ENCODE results near the gene HLF. TPM values are rescaled to one million over a fixed set of nuclear protein-coding genes. Genes with fewer than 3 reads are reported as not detected.

Gene HLF, protein sequence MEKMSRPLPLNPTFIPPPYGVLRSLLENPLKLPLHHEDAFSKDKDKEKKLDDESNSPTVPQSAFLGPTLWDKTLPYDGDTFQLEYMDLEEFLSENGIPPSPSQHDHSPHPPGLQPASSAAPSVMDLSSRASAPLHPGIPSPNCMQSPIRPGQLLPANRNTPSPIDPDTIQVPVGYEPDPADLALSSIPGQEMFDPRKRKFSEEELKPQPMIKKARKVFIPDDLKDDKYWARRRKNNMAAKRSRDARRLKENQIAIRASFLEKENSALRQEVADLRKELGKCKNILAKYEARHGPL
- 0.10 and 0.69 TPM in 2 replicates for total RNA-seq

DNA sequence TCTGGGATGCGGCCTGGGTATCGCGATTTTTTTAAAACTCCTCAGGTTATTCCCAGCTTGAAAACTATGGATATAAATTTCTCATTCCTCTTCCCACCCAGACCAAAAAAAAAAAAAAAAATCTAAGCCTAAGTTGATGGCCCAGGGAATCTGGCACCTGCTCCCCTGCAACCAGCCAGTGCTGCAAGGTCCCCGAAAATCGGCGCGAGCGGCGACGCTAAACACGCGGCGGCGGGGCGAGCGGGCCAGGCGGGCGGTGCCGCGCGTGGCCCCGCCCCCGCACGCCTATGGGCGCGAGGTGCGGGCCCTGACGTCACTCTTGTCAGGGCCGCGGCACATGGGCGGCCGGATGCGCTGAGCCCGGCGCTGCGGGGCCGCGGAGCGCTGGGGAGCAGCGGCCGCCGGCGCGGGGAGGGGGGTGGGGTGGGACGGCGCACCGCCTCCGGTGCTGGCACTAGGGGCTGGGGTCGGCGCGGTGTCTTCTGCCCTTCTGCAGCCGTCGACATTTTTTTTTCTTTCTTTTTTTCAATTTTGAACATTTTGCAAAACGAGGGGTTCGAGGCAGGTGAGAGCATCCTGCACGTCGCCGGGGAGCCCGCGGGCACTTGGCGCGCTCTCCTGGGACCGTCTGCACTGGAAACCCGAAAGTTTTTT, at the start of gene HLF:
TSS of gene HLF (plus strand) at position 316 of the 654 bp plus-strand sequence. CDS start 525 bp downstream, outside the sequence.
- ChIA-PET POLR2A (interaction anchor here (1.9 kb wide), 1 partner anchor 27 kb away, joined by 7 read pairs; no protein-coding TSS in a partner anchor), CTCF (interaction anchor here (0.8 kb wide), 1 partner anchor 172 kb away, joined by 3 read pairs; no protein-coding TSS in a partner anchor)
- Mint-ChIP-seq H3K27ac (no peak within 1 kb of the TSS), H3K4me1 (peaks cover 22% of the 10 kb centered on the region), H3K36me3 (ENCODE audit: low read depth) (no peaks in the 10 kb centered on the region), H3K27me3 (peaks cover 80% of the 10 kb centered on the region), H3K9me3 (peaks cover 8% of the 10 kb centered on the region), H3K4me3 (peak within 1 kb of the TSS; percentile 64)
- peak; percentile 96 for ATAC-seq (ENCODE audit: low read depth)
- DNase-seq: peak; percentile 60
- intact Hi-C loops (cut with micrococcal nuclease): loop anchor here (1.0 to 10.0 kb wide), 3 partner anchors 26 to 490 kb away; partner anchors contain the start of genes COX11, PCTP and STXBP4
- TF ChIP-seq, protein P1, sequence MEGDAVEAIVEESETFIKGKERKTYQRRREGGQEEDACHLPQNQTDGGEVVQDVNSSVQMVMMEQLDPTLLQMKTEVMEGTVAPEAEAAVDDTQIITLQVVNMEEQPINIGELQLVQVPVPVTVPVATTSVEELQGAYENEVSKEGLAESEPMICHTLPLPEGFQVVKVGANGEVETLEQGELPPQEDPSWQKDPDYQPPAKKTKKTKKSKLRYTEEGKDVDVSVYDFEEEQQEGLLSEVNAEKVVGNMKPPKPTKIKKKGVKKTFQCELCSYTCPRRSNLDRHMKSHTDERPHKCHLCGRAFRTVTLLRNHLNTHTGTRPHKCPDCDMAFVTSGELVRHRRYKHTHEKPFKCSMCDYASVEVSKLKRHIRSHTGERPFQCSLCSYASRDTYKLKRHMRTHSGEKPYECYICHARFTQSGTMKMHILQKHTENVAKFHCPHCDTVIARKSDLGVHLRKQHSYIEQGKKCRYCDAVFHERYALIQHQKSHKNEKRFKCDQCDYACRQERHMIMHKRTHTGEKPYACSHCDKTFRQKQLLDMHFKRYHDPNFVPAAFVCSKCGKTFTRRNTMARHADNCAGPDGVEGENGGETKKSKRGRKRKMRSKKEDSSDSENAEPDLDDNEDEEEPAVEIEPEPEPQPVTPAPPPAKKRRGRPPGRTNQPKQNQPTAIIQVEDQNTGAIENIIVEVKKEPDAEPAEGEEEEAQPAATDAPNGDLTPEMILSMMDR (IDR thresholded peaks at IDR 0.05): no peak

DNA sequence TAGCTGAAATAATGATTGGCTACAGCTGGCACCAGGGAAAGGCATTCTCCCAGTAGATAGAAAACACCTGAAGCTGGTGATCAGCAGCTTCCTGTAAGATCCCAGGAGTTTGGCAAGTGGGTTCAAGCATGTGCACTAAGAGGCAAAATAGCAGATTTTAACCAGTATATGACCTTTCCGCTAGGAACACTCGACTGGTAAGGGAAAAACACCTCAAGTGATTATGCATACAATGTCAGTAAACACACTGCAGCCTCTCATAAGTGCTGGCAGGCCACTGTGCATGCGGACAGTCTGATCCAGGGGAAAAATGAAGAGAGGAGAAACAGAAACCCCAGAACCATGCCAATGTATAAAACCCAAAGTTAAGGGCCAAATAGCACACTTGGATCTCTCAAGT, 49.0 kb upstream of the HLF start:
- no peaks in the 10 kb centered on the region for H3K36me3 Mint-ChIP-seq (ENCODE audit: low read depth)
- ATAC-seq (ENCODE audit: low read depth) (no peak), DNase-seq (no peak)
- POLR2A ChIA-PET: no interaction called here
- peaks cover 12% of the 10 kb centered on the region for H3K27me3 Mint-ChIP-seq
- intact Hi-C loops (cut with micrococcal nuclease): no loop called here
- TF ChIP-seq, protein P1 (IDR thresholded peaks at IDR 0.05): no peak
- H3K27ac Mint-ChIP-seq: no peak overlapping the region
- H3K4me1 Mint-ChIP-seq: no peaks in the 10 kb centered on the region
- H3K4me3 Mint-ChIP-seq: no peak overlapping the region
- CTCF ChIA-PET: no interaction called here
- H3K9me3 Mint-ChIP-seq: no peaks in the 10 kb centered on the region

DNA sequence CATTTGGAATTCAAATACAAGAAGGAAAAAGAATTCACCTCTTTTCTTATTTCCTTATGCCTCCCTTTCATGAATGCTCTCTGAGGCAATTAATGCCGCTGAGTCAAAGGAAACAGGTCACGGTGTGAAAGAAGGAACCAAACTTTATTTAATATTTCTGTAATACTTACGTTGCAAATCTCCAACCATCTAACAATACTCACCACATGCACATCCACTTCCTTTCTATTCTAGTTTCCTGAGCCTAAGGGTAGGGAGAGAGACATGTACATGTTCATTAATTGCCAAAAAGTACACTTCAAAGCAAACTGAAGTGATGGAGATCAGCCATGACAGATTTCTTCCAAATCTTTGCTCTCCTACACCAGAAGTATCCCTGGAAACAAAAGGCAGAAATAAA, 47.9 kb upstream of the HLF start:
- intact Hi-C loops (cut with micrococcal nuclease): no loop called here
- TF ChIP-seq, protein P1 (IDR thresholded peaks at IDR 0.05): no peak
- ChIA-PET POLR2A (no interaction called here), CTCF (no interaction called here)
- peaks cover 12% of the 10 kb centered on the region for H3K27me3 Mint-ChIP-seq
- H3K36me3 Mint-ChIP-seq (ENCODE audit: low read depth): no peaks in the 10 kb centered on the region
- H3K4me3 Mint-ChIP-seq: no peak overlapping the region
- no peaks in the 10 kb centered on the region for H3K9me3 Mint-ChIP-seq
- no peak for ATAC-seq (ENCODE audit: low read depth)
- H3K27ac Mint-ChIP-seq: no peak overlapping the region
- no peaks in the 10 kb centered on the region for H3K4me1 Mint-ChIP-seq
- DNase-seq: no peak

DNA sequence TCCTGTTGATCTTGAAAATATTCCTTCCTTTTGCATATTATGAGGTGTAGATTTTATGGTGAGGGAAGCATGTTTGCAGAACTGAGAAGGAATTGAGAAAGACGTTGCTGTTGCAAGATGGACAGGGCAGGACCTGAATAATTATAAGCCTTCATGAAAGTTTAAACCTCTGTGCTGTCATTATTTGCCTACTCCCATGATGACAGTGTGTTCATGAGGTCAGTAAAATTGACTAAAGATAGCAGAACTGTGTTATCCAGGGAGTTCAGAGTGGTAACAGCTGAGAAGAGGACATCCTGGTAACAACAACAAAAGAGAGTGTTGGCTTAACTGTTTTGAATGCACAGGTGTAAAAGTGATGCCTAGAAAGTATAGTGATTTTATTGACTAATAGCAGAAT, 45.3 kb upstream of the HLF start:
- H3K9me3 Mint-ChIP-seq: no peaks in the 10 kb centered on the region

DNA sequence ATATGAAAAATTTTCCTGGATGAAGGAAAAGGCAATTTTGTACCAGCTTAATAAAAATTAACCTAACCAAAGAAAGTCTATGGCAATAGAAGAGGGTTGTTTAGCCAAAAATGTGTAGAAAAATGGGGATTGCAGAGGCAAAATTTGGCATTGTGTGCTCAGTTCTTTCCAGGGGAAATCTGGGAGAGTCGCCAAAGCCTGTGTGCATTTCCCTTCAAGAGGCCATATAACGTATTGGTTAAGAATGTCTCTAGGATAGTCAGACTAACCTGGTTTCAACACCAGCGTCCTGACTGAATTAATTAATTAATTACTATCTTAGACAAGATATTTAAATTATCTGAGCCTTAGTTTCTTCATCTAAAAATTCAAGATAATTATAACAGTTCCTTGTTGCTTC, 44.8 kb upstream of the HLF start:
- intact Hi-C loops (cut with micrococcal nuclease): no loop called here
- Mint-ChIP-seq H3K9me3 (no peaks in the 10 kb centered on the region), H3K4me1 (no peaks in the 10 kb centered on the region), H3K4me3 (no peak overlapping the region), H3K36me3 (ENCODE audit: low read depth) (no peaks in the 10 kb centered on the region), H3K27ac (no peak overlapping the region), H3K27me3 (peaks cover 21% of the 10 kb centered on the region)
- TF ChIP-seq, protein P1 (IDR thresholded peaks at IDR 0.05): no peak
- DNase-seq: no peak
- CTCF ChIA-PET: no interaction called here
- POLR2A ChIA-PET: no interaction called here
- no peak for ATAC-seq (ENCODE audit: low read depth)

More for the DNA sequence above, 45.3 kb upstream of the HLF start:
- Mint-ChIP-seq H3K27me3 (peaks cover 21% of the 10 kb centered on the region), H3K4me3 (no peak overlapping the region), H3K4me1 (no peaks in the 10 kb centered on the region), H3K36me3 (ENCODE audit: low read depth) (no peaks in the 10 kb centered on the region), H3K27ac (no peak overlapping the region)
- ChIA-PET CTCF (no interaction called here), POLR2A (no interaction called here)
- ATAC-seq (ENCODE audit: low read depth): no peak
- TF ChIP-seq, protein P1 (IDR thresholded peaks at IDR 0.05): no peak
- DNase-seq: no peak
- intact Hi-C loops (cut with micrococcal nuclease): no loop called here
